GM10266 (cell line): ENCODE data around the gene APOBEC3G.
"Not testable (repeated sequence)": the region's sequence is repeated elsewhere in the genome, so short reads cannot be mapped to it uniquely, and the experiment has no call there.

ENCODE experiments used
- DNase-seq: peaks from one replicate; pipeline ENCODE4 v3.0.0; 2012; ENCODE audit errors: extremely low spot score
- CTCF ChIP-seq: IDR thresholded peaks from 2 replicates; pipeline ENCODE4 v1.5.1; 2012; ENCODE audit warnings: mild to moderate bottlenecking, low read depth; ENCODE audit not compliant: control insufficient read depth, insufficient read depth; ENCODE audit errors: missing control alignments

The APOBEC3G gene

GRCh38 chr22:39040538-39041296, 36.4 kb upstream of the APOBEC3G start, which contains the start of gene APOBEC3F:
APOBEC3F (plus strand) TSS chr22:39040864; CDS start chr22:39040961, 97 bp downstream.
- peak; percentile 21 for TF ChIP-seq CTCF
- not testable (repeated sequence) for DNase-seq

GRCh38 chr22:39041908-39042307, 35.2 kb upstream of the APOBEC3G start:
- no peak for DNase-seq

GRCh38 chr22:39043063-39043462, 34.0 kb upstream of the APOBEC3G start:
- not testable (repeated sequence) for DNase-seq

More at GRCh38 chr22:39041908-39042307, 35.2 kb upstream of the APOBEC3G start:
- no peak for TF ChIP-seq CTCF

- not testable (repeated sequence) for DNase-seq
These were observed 31.9 kb upstream of the APOBEC3G start for GRCh38 chr22:39045136-39045535.

GRCh38 chr22:39049486-39049885, 27.6 kb upstream of the APOBEC3G start:
- not testable (repeated sequence) for DNase-seq

GRCh38 chr22:39051844-39052495, 25.1 kb upstream of the APOBEC3G start:
- not testable (repeated sequence) for DNase-seq

- TF ChIP-seq CTCF = no peak
- DNase-seq = no peak
These were observed 21.4 kb upstream of the APOBEC3G start for GRCh38 chr22:39055658-39056057.

GRCh38 chr22:39061290-39061689, 15.8 kb upstream of the APOBEC3G start:
- DNase-seq = not testable (repeated sequence)

- not testable (repeated sequence) for DNase-seq
These were observed 15.1 kb upstream of the APOBEC3G start for GRCh38 chr22:39061951-39062350.

- not testable (repeated sequence) for DNase-seq
These were observed 13.2 kb upstream of the APOBEC3G start for GRCh38 chr22:39063904-39064303.

GRCh38 chr22:39066442-39067276, 10.4 kb upstream of the APOBEC3G start:
- not testable (repeated sequence) for DNase-seq
